Epithelial cell of proximal tubule (primary cell): ENCODE measurements around the gene GNAT1. TPM values are rescaled to one million over a fixed set of nuclear protein-coding genes. Genes with fewer than 3 reads are reported as not detected.

Experiments used
- DNase-seq: peaks from one replicate; pipeline ENCODE4 v3.0.0-alpha.2; 2011; ENCODE audit warnings: low read depth
- H3K4me3 ChIP-seq: 2 replicates; pipeline ENCODE4 v1.5.1; 2011; ENCODE audit warnings: low read depth, mild to moderate bottlenecking, low read length
- CTCF ChIP-seq: conservative IDR thresholded peaks from 2 replicates; pipeline ENCODE4 v1.5.1; 2012; ENCODE audit warnings: low read depth, mild to moderate bottlenecking, low read length
- total RNA-seq: library from RNA; depleted of rRNA; stranded (reverse); fragments of >200 nt; gene quantifications from 2 replicates; pipeline ENCODE4 v1.2.3, GENCODE V29; 2015

GNAT1 gene
- total RNA-seq, 1 donor from 2014 or later, result not detected

DNA sequence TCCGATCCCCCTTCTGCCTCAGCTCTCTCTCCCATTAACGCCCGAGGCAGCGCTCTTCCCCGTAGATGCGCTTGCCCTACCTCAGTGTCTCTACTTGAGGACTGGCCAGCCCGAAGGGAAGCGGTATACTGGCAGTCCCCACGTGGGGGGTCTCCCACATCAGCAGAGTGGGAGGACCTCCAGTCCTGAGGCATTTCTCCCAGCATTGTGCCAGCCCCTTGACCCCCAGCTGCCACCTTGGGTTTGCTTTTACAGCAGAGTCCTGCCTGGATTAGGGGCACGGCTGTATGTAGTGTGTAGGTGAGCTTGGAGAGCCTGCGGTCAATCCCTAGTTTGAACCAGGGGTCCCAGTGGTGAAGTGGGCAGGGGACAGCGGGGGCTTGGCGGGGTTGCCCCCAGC is 35.5 kb upstream of the GNAT1 start:
- no peak for DNase-seq
- H3K4me3 ChIP-seq, result peak overlapping the region; percentile 63
- TF ChIP-seq CTCF, result no peak

DNA sequence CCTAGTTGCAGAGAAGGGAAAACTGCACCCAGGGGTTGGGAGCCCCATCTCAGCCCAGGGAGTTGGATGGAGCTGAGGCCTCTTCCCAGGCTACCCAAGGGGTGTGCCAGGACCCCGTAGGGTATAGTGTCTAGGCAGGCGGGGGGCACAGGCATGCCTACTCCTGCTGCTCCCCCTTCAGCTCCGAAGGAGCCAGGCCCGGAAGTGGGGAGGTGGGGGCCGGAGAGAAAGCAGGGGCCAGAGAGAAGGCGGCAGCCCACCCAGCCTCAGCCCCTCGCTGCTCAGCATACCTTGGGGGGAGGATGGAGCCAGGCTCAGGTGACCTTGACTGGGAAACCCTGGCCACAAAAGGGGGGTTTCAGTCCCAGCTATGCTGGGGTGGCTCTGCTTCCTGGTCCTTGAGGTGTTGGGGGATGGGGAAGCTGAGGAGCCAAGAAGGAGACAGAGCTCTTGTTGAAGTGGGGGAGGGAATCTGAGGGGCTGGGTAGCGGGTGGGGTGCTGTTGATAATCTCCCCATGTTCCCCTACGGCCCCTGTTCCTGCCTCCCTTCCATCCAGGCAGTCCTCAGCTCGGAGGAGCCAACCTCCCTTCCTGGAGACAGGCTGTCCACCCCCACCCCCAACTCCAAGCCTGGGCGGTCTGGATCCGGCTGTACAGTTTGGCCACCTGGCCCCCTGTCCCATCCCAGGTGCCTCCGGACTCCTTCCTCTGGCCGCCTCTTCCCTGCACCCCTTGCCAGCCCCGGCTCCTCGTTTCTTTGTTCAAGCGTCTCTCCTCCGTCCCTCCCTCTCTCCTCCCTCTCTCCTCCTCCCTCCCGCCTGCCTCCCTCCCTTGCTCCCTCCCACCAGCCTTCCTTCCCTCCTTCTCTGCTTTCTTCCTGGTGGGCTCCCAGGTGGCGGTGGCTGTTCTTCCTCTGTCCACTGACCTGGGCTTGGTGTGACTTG is 34.6 kb upstream of the GNAT1 start:
- no peak for DNase-seq
- TF ChIP-seq CTCF, result no peak
- peak overlapping the region; percentile 63 for H3K4me3 ChIP-seq

- H3K4me3 ChIP-seq, result no peak overlapping the region
- DNase-seq, result no peak
- TF ChIP-seq CTCF, result no peak
Observed at GRCh38 chr3:50157827-50158529, 33.4 kb upstream of the GNAT1 start.

- H3K4me3 ChIP-seq, result no peak overlapping the region
- no peak for DNase-seq
- TF ChIP-seq CTCF, result peak; percentile 7
Observed at GRCh38 chr3:50158530-50159146, 32.8 kb upstream of the GNAT1 start.

DNA sequence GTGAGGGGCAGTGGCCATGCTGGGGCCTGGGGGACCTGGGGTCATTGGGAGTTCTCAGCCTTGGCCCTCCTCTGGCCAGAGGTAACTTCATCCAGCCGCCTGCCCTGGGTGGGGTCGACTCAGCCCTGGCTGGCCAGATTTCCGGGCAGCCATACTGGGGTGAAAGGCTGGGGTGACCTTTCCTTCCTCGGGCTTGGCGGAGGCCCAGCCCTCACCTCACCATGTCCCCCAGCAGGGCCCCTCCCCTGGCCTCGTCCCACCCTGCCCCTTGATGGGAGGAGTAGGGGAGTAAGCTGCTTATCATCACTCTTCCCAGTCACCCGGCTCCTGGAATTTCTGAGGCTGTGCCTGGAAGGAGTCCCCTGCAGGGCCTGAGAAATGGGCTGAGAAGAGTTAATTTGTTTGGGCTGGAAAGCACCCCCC is 30.8 kb upstream of the GNAT1 start:
- no peak overlapping the region for H3K4me3 ChIP-seq
- TF ChIP-seq CTCF, result no peak
- DNase-seq, result no peak

GRCh38 chr3:50161320-50161719 is 30.1 kb upstream of the GNAT1 start:
- no peak for DNase-seq
- H3K4me3 ChIP-seq, result no peak overlapping the region
- no peak for TF ChIP-seq CTCF
